GM06990 (cell line): ENCODE measurements around the gene PLPPR2.
"Not testable (repeated sequence)": the region's sequence is repeated elsewhere in the genome, so short reads cannot be mapped to it uniquely, and the experiment has no call there.

Source experiments
- DNase-seq: peaks from one replicate; pipeline ENCODE4 v3.0.0-alpha.2; 2011; ENCODE audit not compliant: insufficient read length; ENCODE audit errors: extremely low read depth
- H3K27me3 ChIP-seq: replicated peaks from 2 replicates; pipeline ENCODE4 v1.6.0; 2011; ENCODE audit warnings: low read length; ENCODE audit not compliant: control insufficient read depth, insufficient read depth
- H3K36me3 ChIP-seq: 2 replicates; pipeline ENCODE4 v1.5.1; 2011; ENCODE audit warnings: low read length; ENCODE audit not compliant: control insufficient read depth, insufficient read depth
- H3K4me3 ChIP-seq: replicated peaks from 2 replicates; pipeline ENCODE4 v1.5.1; 2011; ENCODE audit warnings: low read depth, mild to moderate bottlenecking, control low read depth, low read length
- CTCF ChIP-seq: IDR thresholded peaks from 2 replicates; pipeline ENCODE4 v1.5.1; 2011; ENCODE audit warnings: low read length, control low read depth, mild to moderate bottlenecking, inconsistent platforms; ENCODE audit not compliant: insufficient read depth, poor library complexity, severe bottlenecking

Gene PLPPR2

GRCh38 chr19:11355160-11356073, at the start of gene PLPPR2:
TSS of gene PLPPR2 (plus strand) at chr19:11355432. CDS start at chr19:11357674, 2,242 bp downstream.
- H3K27me3 ChIP-seq = no peaks in the 10 kb centered on the region; the same call in 1 of the 2 replicates
- DNase-seq = peak; percentile 84
- H3K4me3 ChIP-seq = peak within 1 kb of the TSS; percentile 42
- no peaks in the 10 kb centered on the region for H3K36me3 ChIP-seq
- no peak for TF ChIP-seq CTCF

GRCh38 chr19:11306337-11306736, 48.9 kb upstream of the PLPPR2 start:
- Histone ChIP-seq H3K4me3 (no peak overlapping the region), H3K27me3 (no peaks in the 10 kb centered on the region), H3K36me3 (no peaks in the 10 kb centered on the region)
- no peak for DNase-seq
- TF ChIP-seq CTCF = no peak

GRCh38 chr19:11320278-11320995, 34.8 kb upstream of the PLPPR2 start:
- not testable (repeated sequence) for DNase-seq, H3K27me3 ChIP-seq, H3K36me3 ChIP-seq, H3K4me3 ChIP-seq

- no peaks in the 10 kb centered on the region for H3K27me3 ChIP-seq
- DNase-seq = no peak
- TF ChIP-seq CTCF = no peak
- H3K36me3 ChIP-seq = no peaks in the 10 kb centered on the region; the same call in 1 of the 2 replicates
- H3K4me3 ChIP-seq = no peak overlapping the region
Observed at GRCh38 chr19:11321191-11322126, 33.8 kb upstream of the PLPPR2 start.

- TF ChIP-seq CTCF = no peak
- H3K4me3 ChIP-seq = no peak overlapping the region
- no peaks in the 10 kb centered on the region for H3K27me3 ChIP-seq
- DNase-seq = no peak
- H3K36me3 ChIP-seq = no peaks in the 10 kb centered on the region; the same call in 1 of the 2 replicates
Observed at GRCh38 chr19:11322269-11323024, 32.8 kb upstream of the PLPPR2 start.
